Neural progenitor cell (in vitro differentiated cells): ENCODE measurements around the gene POLR1G. TPM values are rescaled to one million over a fixed set of nuclear protein-coding genes. Genes with fewer than 3 reads are reported as not detected.

Experiments
- DNase-seq: peaks from one replicate; pipeline ENCODE4 v3.0.0-alpha.2; 2016; ENCODE audit warnings: low spot score
- H2AFZ ChIP-seq: fragments of 200-600 bp; sonication (generic); replicated peaks from 2 replicates; pipeline ENCODE4 v1.6.1; 2016; ENCODE audit warnings: antibody characterized with exemption
- H3F3A ChIP-seq: fragments of 200-600 bp; sonication (generic); 2 replicates; pipeline ENCODE4 v1.6.1; 2016; ENCODE audit warnings: antibody characterized with exemption, low read depth
- H3K27ac ChIP-seq: fragments of 200-600 bp; sonication (generic); 2 replicates; pipeline ENCODE4 v1.5.1; 2016; ENCODE audit warnings: mild to moderate bottlenecking
- H3K27me3 ChIP-seq: fragments of 200-600 bp; sonication (generic); 2 replicates; pipeline ENCODE4 v1.6.1; 2016; ENCODE audit warnings: mild to moderate bottlenecking, moderate library complexity
- H3K36me3 ChIP-seq: fragments of 200-600 bp; sonication (generic); 2 replicates; pipeline ENCODE4 v1.5.1; 2016
- H3K4me1 ChIP-seq: fragments of 200-600 bp; sonication (generic); 2 replicates; pipeline ENCODE4 v1.6.1; 2016; ENCODE audit warnings: mixed run types
- H3K4me2 ChIP-seq: fragments of 200-600 bp; sonication (generic); 2 replicates; pipeline ENCODE4 v1.6.1; 2016
- H3K4me3 ChIP-seq: fragments of 200-600 bp; sonication (generic); 2 replicates; pipeline ENCODE4 v1.5.1; 2016
- H3K79me2 ChIP-seq: fragments of 200-600 bp; sonication (generic); 2 replicates; pipeline ENCODE4 v1.6.1; 2016; ENCODE audit warnings: low read depth
- H3K9ac ChIP-seq: fragments of 200-600 bp; sonication (generic); 2 replicates; pipeline ENCODE4 v1.6.1; 2016
- H3K9me3 ChIP-seq: fragments of 200-600 bp; sonication (generic); 2 replicates; pipeline ENCODE4 v1.5.1; 2016; ENCODE audit warnings: low read depth
- H4K20me1 ChIP-seq: fragments of 200-600 bp; sonication (generic); 2 replicates; pipeline ENCODE4 v1.6.1; 2016; ENCODE audit warnings: low read depth
- H3K27ac Mint-ChIP-seq: 3 replicates; pipeline ENCODE4 v1.8.0; 2021; ENCODE audit warnings: mixed read lengths
- H3K27me3 Mint-ChIP-seq: 2 replicates; pipeline ENCODE4 v1.8.0; 2022; ENCODE audit warnings: low read depth, mild to moderate bottlenecking, inconsistent platforms, moderate library complexity, mixed read lengths; ENCODE audit not compliant: insufficient read depth
- H3K36me3 Mint-ChIP-seq: 3 replicates; pipeline ENCODE4 v1.8.0; 2021; ENCODE audit warnings: mixed read lengths
- H3K4me1 Mint-ChIP-seq: 3 replicates; pipeline ENCODE4 v1.8.0; 2021; ENCODE audit warnings: mixed read lengths
- H3K4me3 Mint-ChIP-seq: 3 replicates; pipeline ENCODE4 v1.8.0; 2021; ENCODE audit warnings: mild to moderate bottlenecking, moderate library complexity, mixed read lengths
- H3K9me3 Mint-ChIP-seq: 3 replicates; pipeline ENCODE4 v1.8.0; 2020; ENCODE audit warnings: mixed read lengths
- CTCF ChIP-seq: fragments of 200-600 bp; sonication (generic); IDR thresholded peaks from 2 replicates; pipeline ENCODE4 v1.5.1; 2017; ENCODE audit warnings: antibody characterized with exemption, mild to moderate bottlenecking
- EZH2 ChIP-seq: fragments of 200-600 bp; sonication (generic); IDR thresholded peaks from 2 replicates; pipeline ENCODE4 v1.6.1; 2017; ENCODE audit warnings: antibody characterized with exemption, mild to moderate bottlenecking, moderate library complexity
- EZH2phosphoT487 ChIP-seq: fragments of 200-600 bp; sonication (generic); IDR thresholded peaks from 2 replicates; pipeline ENCODE4 v1.6.1; 2017; ENCODE audit warnings: antibody characterized with exemption
- total RNA-seq: library from RNA; depleted of rRNA; stranded (reverse); fragments of >200 nt; gene quantifications from 2 replicates; pipeline ENCODE4 v1.2.3, GENCODE V29; 2015; ENCODE audit warnings: low replicate concordance

The POLR1G gene
- total RNA-seq, 1 donor from 2014 or later, result 6.8 TPM

DNA sequence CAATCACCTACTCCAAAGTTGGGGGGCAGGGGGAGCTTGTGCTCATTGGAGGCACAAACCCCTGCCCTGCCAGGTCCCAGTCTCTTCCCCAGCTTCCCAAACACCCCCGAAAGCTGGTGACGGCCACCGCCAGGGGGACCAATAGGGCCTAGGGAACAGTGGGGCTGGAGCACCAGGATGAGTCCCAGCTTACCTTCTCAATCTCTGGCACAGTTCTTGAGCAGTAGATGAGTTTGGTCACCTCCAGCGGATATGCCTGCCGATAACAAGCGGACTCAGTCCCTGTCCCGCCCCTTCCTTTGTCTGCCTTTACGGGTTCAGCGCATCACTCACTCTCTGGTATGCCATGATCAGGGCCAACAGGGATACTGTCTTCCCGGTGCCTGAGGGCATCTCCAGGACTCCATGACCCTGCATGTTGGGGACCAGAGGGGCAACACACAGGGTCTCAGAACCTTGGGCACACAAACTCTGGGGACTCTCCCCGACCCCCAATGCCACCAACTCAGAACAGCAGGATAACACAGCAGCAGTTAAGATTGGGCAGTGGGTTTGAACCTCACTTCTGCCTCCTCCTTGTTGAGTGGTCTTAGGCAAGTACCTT lies 37.6 kb upstream of the POLR1G start:
- H3K4me1 Mint-ChIP-seq, result peaks cover 19% of the 10 kb centered on the region
- H3K36me3 ChIP-seq, result no peaks in the 10 kb centered on the region
- peaks cover 9% of the 10 kb centered on the region for H3K4me1 ChIP-seq
- H3K9ac ChIP-seq, result no peak overlapping the region
- peak overlapping the region; percentile 91 for H3K4me3 Mint-ChIP-seq
- H2AFZ ChIP-seq, result no peak overlapping the region
- H3K4me3 ChIP-seq, result peak overlapping the region; percentile 85
- peak overlapping the region; percentile 25 for H3K27ac Mint-ChIP-seq
- no peaks in the 10 kb centered on the region for H3K27me3 ChIP-seq
- H3K27me3 Mint-ChIP-seq, result peaks cover 6% of the 10 kb centered on the region
- DNase-seq, result peak; percentile 26
- H3K9me3 Mint-ChIP-seq, result no peaks in the 10 kb centered on the region
- TF ChIP-seq EZH2 (no peak), EZH2phosphoT487 (no peak), CTCF (no peak)
- H3K9me3 ChIP-seq, result no peaks in the 10 kb centered on the region
- H3K36me3 Mint-ChIP-seq, result no peaks in the 10 kb centered on the region
- peaks cover 25% of the 10 kb centered on the region for H3F3A ChIP-seq
- H4K20me1 ChIP-seq, result peaks cover 24% of the 10 kb centered on the region
- H3K27ac ChIP-seq, result no peak overlapping the region
- H3K4me2 ChIP-seq, result peak overlapping the region; percentile 77
- H3K79me2 ChIP-seq, result peaks cover 23% of the 10 kb centered on the region

GRCh38 chr19:45370410-45371204 lies 35.8 kb upstream of the POLR1G start, which contains the start of gene ERCC2:
ERCC2 (minus strand) TSS chr19:45370573; CDS start chr19:45370540, 33 bp downstream.
- H3K4me3 ChIP-seq, result peak within 1 kb of the TSS; percentile 85
- Mint-ChIP-seq H3K9me3 (no peaks in the 10 kb centered on the region), H3K4me1 (peaks cover 27% of the 10 kb centered on the region), H3K4me3 (peak within 1 kb of the TSS; percentile 91), H3K27ac (peak within 1 kb of the TSS; percentile 99), H3K36me3 (no peaks in the 10 kb centered on the region), H3K27me3 (peaks cover 8% of the 10 kb centered on the region)
- no peaks in the 10 kb centered on the region for H3K9me3 ChIP-seq
- no peaks in the 10 kb centered on the region for H3K36me3 ChIP-seq
- peaks cover 9% of the 10 kb centered on the region for H3K4me1 ChIP-seq
- H2AFZ ChIP-seq, result peak within 1 kb of the TSS; percentile 65
- H3K4me2 ChIP-seq, result peak within 1 kb of the TSS; percentile 77
- H3F3A ChIP-seq, result peaks cover 25% of the 10 kb centered on the region
- H3K9ac ChIP-seq, result no peak within 1 kb of the TSS
- H3K27me3 ChIP-seq, result no peaks in the 10 kb centered on the region
- peak; percentile 99 for DNase-seq
- peaks cover 19% of the 10 kb centered on the region for H4K20me1 ChIP-seq
- TF ChIP-seq EZH2 (no peak), CTCF (no peak), EZH2phosphoT487 (no peak)
- H3K27ac ChIP-seq, result peak within 1 kb of the TSS; percentile 61
- H3K79me2 ChIP-seq, result peaks cover 23% of the 10 kb centered on the region

DNA sequence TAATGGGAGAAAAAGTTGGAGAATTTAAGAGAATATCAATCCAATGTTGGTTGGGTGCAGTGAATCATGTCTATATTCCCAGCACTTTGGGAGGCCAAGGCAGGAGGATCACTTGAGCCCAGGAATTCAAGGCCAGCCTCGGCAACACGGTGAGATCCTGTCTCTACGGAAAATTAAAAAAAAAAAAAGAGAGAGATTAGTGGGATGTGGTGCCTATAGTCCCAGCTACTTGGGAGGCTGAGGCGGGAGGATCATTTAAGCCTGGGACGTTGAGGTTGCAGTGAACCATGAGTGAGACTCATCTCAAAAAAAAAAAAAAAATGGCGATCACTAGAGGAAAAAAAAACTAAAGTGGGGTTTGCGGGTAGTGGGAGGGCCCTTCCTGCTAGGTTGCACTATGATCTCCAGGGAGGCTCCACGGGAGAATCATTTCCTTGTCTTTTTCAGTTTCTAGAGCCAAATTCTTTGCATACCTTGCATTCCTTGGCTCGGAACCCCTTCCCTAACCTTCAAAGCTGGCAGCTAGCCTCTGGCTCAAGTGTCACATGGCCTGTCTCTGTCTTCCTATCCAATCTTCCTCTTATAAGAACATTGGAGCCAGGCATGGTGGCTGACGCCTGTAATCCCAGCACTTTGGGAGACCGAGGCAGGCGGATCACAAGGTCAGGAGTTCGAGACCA lies 30.3 kb upstream of the POLR1G start:
- TF ChIP-seq CTCF (no peak), EZH2 (no peak)
- peak overlapping the region; percentile 88 for H3K27ac Mint-ChIP-seq
- Histone ChIP-seq H3K27ac (peak overlapping the region; percentile 69), H3F3A (peaks cover 28% of the 10 kb centered on the region), H3K27me3 (no peaks in the 10 kb centered on the region), H3K9me3 (no peaks in the 10 kb centered on the region), H3K36me3 (no peaks in the 10 kb centered on the region), H3K9ac (no peak overlapping the region), H3K79me2 (no peaks in the 10 kb centered on the region), H2AFZ (peak overlapping the region; percentile 20), H3K4me1 (peaks cover 13% of the 10 kb centered on the region), H4K20me1 (no peaks in the 10 kb centered on the region), H3K4me3 (no peak overlapping the region), H3K4me2 (peak overlapping the region; percentile 29)
- H3K4me3 Mint-ChIP-seq, result no peak overlapping the region
- H3K4me1 Mint-ChIP-seq, result peaks cover 23% of the 10 kb centered on the region
- no peaks in the 10 kb centered on the region for H3K36me3 Mint-ChIP-seq
- DNase-seq, result peak; percentile 85
- no peaks in the 10 kb centered on the region for H3K9me3 Mint-ChIP-seq
- peaks cover 12% of the 10 kb centered on the region for H3K27me3 Mint-ChIP-seq
